ENCODE data around the gene ZFAND3.

- TF ChIP-seq POLR2A (IDR thresholded peaks at IDR 0.05) (no peak), CTCF (IDR thresholded peaks at IDR 0.05 in 4 of 5, conservative IDR thresholded peaks at IDR 0.05 in 1 of 5) (no peak)
Measured at GRCh38 chr6:37972994-37973757, 153.6 kb downstream of the ZFAND3 start.

All from gastrocnemius medialis (tissue), 4 donors.